ENCODE results near the gene TTC13. TPM values are rescaled to one million over a fixed set of nuclear protein-coding genes. Genes with fewer than 3 reads are reported as not detected.
A peak's percentile ranks its signal among the peaks of the same experiment; 100 is the strongest.

Gene TTC13
- polyA plus RNA-seq, 3 donors: 9.2 to 24.4 (median 10.8) TPM

- Mint-ChIP-seq H3K27ac (no peak overlapping the region), H3K4me3 (peak overlapping the region in 1 of 2 donors; percentile 90), H3K4me1 (peaks cover 15% of the 10 kb centered on the region), H3K36me3 (peaks cover 4 to 6% of the 10 kb centered on the region in 2 donors), H3K27me3 (ENCODE audit: low read depth in 3 of 3) (peaks cover 37 to 42% (median 41%) of the 10 kb centered on the region in 3 donors), H3K9me3 (peaks cover 0 to 7% (median 4%) of the 10 kb centered on the region in 7 donors)
- Histone ChIP-seq H3K27me3 (ENCODE audit: control insufficient read depth in 2 of 2, insufficient read depth in 2 of 2, low read length in 2 of 2) (peaks cover 24 to 39% of the 10 kb centered on the region in 2 donors), H3K4me3 (replicated peaks in 1 of 3; ENCODE audit: low read depth in 2 of 3, low read length in 3 of 3) (no peak overlapping the region), H3K4me2 (replicated peaks; ENCODE audit: extremely low read depth, low read length, poor library complexity, severe bottlenecking) (no peak overlapping the region), H3K4me1 (ENCODE audit: control insufficient read depth in 1 of 2, insufficient read depth in 2 of 2, low read length in 2 of 2) (peaks cover 11 to 15% of the 10 kb centered on the region in 2 donors), H3K9ac (ENCODE audit: insufficient read depth, low read length, poor library complexity, severe bottlenecking) (no peak overlapping the region), H3K79me2 (ENCODE audit: insufficient read depth, low read length) (no peaks in the 10 kb centered on the region), H3K9me3 (replicated peaks in 1 of 2; ENCODE audit: control insufficient read depth in 1 of 2, insufficient read depth in 1 of 2, low read length in 2 of 2) (no peaks in the 10 kb centered on the region), H4K20me1 (ENCODE audit: insufficient read depth, low read length) (no peaks in the 10 kb centered on the region), H3K36me3 (replicated peaks in 1 of 2; ENCODE audit: control insufficient read depth in 1 of 2, insufficient read depth in 2 of 2, low read length in 2 of 2) (no peaks in the 10 kb centered on the region), H2AFZ (ENCODE audit: insufficient read depth, low read depth, low read length, poor library complexity, severe bottlenecking) (no peak overlapping the region), H3K27ac (ENCODE audit: low read depth in 1 of 2, low read length in 2 of 2) (no peak overlapping the region)
- no peak for DNase-seq
- TF ChIP-seq, protein P1, sequence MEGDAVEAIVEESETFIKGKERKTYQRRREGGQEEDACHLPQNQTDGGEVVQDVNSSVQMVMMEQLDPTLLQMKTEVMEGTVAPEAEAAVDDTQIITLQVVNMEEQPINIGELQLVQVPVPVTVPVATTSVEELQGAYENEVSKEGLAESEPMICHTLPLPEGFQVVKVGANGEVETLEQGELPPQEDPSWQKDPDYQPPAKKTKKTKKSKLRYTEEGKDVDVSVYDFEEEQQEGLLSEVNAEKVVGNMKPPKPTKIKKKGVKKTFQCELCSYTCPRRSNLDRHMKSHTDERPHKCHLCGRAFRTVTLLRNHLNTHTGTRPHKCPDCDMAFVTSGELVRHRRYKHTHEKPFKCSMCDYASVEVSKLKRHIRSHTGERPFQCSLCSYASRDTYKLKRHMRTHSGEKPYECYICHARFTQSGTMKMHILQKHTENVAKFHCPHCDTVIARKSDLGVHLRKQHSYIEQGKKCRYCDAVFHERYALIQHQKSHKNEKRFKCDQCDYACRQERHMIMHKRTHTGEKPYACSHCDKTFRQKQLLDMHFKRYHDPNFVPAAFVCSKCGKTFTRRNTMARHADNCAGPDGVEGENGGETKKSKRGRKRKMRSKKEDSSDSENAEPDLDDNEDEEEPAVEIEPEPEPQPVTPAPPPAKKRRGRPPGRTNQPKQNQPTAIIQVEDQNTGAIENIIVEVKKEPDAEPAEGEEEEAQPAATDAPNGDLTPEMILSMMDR (IDR thresholded peaks at IDR 0.05): no peak
- 92% methylated on average over 6 of the region's 9 CpGs for WGBS (ENCODE audit: insufficient coverage)
- intact Hi-C loops (cut with micrococcal nuclease): loop anchor here in 1 of 2 donors (5.0 kb wide), 1 partner anchor 111 kb away; the partner anchor contains the start of genes ARV1 and TTC13
Observed at GRCh38 chr1:230866171-230867070, 112.2 kb downstream of the TTC13 start.

DNA sequence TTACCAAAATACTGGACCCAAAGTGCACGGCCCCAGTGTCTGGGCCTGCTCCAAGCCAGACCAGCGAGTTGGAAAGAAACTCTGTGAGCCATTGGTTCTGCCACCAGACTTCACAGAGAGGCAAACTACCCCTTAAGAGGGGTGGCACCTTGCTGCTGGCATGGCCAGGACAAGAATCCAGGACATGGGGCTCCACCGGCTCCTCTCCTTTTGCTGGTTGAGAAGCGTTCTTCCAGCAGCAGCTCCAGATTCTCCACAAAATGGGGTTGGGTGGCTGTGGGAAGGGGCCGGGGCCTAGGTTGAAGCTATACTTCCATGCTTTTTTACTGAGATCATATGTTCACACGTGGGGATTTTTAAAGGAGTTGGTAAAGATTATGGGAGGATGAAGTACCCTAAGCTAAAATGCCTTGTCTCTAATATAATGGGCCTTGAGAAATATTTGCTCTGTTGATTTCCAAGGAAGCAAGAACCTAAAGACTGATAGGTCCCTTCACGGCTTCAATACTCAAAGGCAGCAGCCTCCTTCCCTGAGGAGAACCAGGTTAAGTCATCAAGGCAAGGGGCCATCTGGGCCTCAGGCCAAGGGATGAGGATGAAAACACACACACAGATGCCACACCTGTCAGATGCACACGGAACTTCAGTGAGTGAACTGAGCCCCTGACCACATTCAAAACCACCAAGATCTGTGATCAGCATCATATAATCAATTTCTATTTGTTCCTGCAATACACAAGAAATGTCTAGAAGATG, 113.4 kb downstream of the TTC13 start:
- Mint-ChIP-seq H3K4me3 (no peak overlapping the region), H3K9me3 (peaks cover 0 to 7% (median 4%) of the 10 kb centered on the region in 7 donors), H3K36me3 (peaks cover 4 to 6% of the 10 kb centered on the region in 2 donors), H3K27ac (peak overlapping the region in 1 of 7 donors; percentile 3), H3K27me3 (ENCODE audit: low read depth in 3 of 3) (peaks cover 32 to 36% (median 34%) of the 10 kb centered on the region in 3 donors), H3K4me1 (peaks cover 20% of the 10 kb centered on the region)
- peaks cover 22 to 31% of the 10 kb centered on the region in 2 donors for H3K27me3 ChIP-seq (ENCODE audit: control insufficient read depth in 2 of 2, insufficient read depth in 2 of 2, low read length in 2 of 2)
- no peaks in the 10 kb centered on the region for H3K9me3 ChIP-seq (replicated peaks in 1 of 2; ENCODE audit: control insufficient read depth in 1 of 2, insufficient read depth in 1 of 2, low read length in 2 of 2)
- DNase-seq: no peak
- no peaks in the 10 kb centered on the region for H3K36me3 ChIP-seq (replicated peaks in 1 of 2; ENCODE audit: control insufficient read depth in 1 of 2, insufficient read depth in 2 of 2, low read length in 2 of 2)
- no peak overlapping the region for H3K9ac ChIP-seq (ENCODE audit: insufficient read depth, low read length, poor library complexity, severe bottlenecking)
- no peak overlapping the region for H3K4me3 ChIP-seq (replicated peaks in 1 of 3; ENCODE audit: low read depth in 2 of 3, low read length in 3 of 3)
- intact Hi-C loops (cut with micrococcal nuclease): loop anchor here in 1 of 2 donors (5.0 kb wide), 1 partner anchor 112 kb away; the partner anchor contains the start of genes ARV1 and TTC13
- no peaks in the 10 kb centered on the region for H4K20me1 ChIP-seq (ENCODE audit: insufficient read depth, low read length)
- no peak overlapping the region for H3K4me2 ChIP-seq (replicated peaks; ENCODE audit: extremely low read depth, low read length, poor library complexity, severe bottlenecking)
- no peak overlapping the region for H3K27ac ChIP-seq (ENCODE audit: low read depth in 1 of 2, low read length in 2 of 2)
- H3K4me1 ChIP-seq (ENCODE audit: control insufficient read depth in 1 of 2, insufficient read depth in 2 of 2, low read length in 2 of 2): peaks cover 11 to 15% of the 10 kb centered on the region in 2 donors
- TF ChIP-seq, protein P1 (IDR thresholded peaks at IDR 0.05): no peak
- H2AFZ ChIP-seq (ENCODE audit: insufficient read depth, low read depth, low read length, poor library complexity, severe bottlenecking): no peak overlapping the region
- 100% methylated on average over 3 of the region's 8 CpGs for WGBS (ENCODE audit: insufficient coverage)
- H3K79me2 ChIP-seq (ENCODE audit: insufficient read depth, low read length): no peaks in the 10 kb centered on the region

Data from CD14-positive monocyte (primary cell).